IPS DF 4.7 (cell line): ENCODE data around the gene PDE3A.
"Not testable (repeated sequence)": the region's sequence is repeated elsewhere in the genome, so short reads cannot be mapped to it uniquely, and the experiment has no call there.

Source experiments
- DNase-seq: peaks from one replicate; pipeline ENCODE4 v3.0.0-alpha.2; 2013; ENCODE audit warnings: low spot score; ENCODE audit errors: extremely low read depth

PDE3A gene

DNA sequence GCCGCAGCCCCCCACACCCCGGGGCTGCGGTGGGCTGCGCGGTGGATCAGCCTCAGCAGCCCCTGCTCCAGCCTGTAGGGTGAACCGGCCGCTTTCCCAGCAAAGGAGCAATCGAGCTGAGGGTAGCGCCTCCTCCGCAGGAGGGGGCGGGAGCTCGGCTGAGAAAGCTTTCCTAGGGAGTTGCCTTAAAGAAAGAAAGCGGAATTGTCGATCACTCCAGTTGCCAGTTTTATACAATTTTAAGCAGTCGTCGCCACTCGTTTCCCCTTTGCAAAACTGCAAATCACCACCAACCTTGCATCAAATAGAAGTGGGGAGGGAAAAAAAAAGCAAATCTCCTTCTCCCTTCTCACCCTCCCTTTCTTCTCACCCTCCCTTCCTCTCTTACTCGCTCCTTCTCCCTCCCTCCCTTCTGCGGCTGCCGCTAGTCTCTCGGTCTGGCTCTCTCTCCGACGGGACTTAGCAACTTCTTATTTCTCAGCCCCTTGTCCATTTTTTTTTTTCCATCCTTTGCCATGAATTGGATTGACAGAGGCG, at the start of gene PDE3A:
Gene PDE3A, plus strand, starts transcription at position 424 of the 537 bp plus-strand sequence. CDS start 748 bp downstream, outside the sequence.
- no peak for DNase-seq

DNA sequence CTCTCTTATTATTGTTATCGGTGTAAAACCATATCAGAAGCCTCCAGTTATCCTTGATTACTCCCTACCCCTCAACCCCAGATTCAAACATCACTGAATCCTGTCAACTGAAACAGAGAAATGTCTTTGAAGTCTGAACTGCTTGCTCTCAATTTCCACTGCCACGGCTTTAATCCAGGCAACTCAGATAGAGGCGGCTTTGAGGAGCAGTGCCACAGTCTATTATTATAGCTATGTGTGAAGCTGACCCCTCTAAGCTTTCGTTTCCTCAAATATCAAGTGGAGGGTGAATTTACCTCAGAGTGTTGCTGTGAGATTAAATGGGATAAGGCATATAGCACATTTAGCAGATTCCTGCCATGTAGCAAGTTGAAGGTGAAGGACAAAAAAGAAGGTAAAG, 49.0 kb upstream of the PDE3A start:
- no peak for DNase-seq

GRCh38 chr12:20320552-20320951, 47.8 kb upstream of the PDE3A start:
- no peak for DNase-seq

- not testable (repeated sequence) for DNase-seq
Observed at GRCh38 chr12:20330826-20331505, 37.4 kb upstream of the PDE3A start.

- no peak for DNase-seq
Observed at GRCh38 chr12:20339060-20339459, 29.3 kb upstream of the PDE3A start.

DNA sequence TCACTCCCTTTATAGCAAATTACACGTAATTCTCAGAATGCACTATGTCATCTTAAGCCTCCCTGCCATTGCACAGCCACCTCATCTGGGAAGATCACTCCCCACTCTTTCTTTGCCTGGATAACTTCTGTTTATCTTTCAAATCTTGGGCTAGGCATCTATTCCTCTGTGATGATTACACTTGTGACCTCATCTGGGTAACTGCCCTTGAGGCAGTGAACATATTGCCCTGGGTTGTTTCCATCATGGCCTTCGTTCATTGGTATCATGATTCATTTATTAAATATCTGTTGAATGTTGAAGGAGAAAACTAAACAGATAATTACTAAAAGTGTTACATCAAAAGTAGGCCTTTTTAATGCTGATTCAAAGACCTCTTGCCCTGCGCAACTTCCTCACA, 26.2 kb upstream of the PDE3A start:
- no peak for DNase-seq

- DNase-seq, result no peak
Observed at GRCh38 chr12:20345866-20346265, 22.5 kb upstream of the PDE3A start.

GRCh38 chr12:20350026-20350425, 18.3 kb upstream of the PDE3A start:
- DNase-seq, result no peak

DNA sequence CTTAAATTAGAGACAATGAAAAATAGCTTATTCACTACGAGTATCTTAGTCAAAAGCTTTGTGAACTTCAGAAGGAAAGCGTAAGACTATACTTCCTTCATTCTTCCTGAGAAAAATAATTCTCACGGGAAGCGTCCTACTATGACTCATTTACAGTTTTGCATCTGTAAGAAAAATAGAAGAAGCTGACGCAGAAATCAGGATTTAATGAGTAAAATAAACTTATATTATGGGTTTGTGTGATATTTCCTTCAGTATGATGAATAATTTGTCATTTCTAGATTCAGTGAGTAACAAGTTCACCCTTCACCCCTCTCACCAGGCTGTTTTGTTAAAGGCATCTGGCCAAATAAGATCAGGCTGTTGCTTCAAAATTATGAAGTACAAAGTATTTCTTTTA, 17.8 kb upstream of the PDE3A start:
- no peak for DNase-seq

DNA sequence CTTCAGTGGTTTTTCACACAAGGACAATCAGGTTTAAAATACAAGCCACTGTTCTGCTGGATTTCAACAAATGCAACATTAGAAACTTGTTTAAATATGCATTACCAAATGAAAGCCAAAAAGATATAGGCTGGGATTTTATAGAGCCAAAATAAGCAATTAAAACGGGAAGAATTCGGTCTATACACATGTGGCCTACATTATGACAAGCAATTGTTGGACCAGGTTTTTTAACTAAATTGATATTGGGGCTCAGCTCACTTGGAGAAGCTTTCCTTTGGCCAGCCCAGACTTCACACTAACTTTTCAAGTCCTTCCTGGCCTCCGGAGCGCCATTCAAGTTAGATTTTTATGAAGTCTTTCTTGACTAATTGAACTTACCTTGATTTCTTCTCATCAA, 16.9 kb upstream of the PDE3A start:
- DNase-seq, result no peak

DNA sequence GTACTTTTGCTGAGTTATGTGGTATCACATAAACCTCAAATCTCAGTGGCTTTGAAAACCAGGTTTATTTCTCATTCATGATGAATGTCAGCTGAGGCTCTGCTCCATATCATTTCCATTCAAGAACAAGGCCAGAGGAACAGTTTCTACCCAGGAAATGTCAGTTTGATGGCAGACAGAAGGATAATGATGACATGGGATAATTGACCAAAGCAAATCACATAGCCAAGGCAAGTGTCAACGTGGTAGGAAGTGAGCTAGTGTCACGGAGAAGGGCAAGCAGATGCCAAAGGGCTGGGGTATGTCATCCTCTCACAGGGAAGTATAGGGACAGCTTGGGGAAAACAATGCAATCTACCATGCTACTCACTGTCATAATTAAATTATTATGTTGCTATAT, 12.3 kb upstream of the PDE3A start:
- DNase-seq, result no peak

- no peak for DNase-seq
Observed at GRCh38 chr12:20360407-20360806, 7.9 kb upstream of the PDE3A start.

- DNase-seq, result no peak
Observed at GRCh38 chr12:20361416-20361815, 6.9 kb upstream of the PDE3A start.

- DNase-seq, result no peak
Observed at GRCh38 chr12:20364501-20364900, 3.8 kb upstream of the PDE3A start.

DNA sequence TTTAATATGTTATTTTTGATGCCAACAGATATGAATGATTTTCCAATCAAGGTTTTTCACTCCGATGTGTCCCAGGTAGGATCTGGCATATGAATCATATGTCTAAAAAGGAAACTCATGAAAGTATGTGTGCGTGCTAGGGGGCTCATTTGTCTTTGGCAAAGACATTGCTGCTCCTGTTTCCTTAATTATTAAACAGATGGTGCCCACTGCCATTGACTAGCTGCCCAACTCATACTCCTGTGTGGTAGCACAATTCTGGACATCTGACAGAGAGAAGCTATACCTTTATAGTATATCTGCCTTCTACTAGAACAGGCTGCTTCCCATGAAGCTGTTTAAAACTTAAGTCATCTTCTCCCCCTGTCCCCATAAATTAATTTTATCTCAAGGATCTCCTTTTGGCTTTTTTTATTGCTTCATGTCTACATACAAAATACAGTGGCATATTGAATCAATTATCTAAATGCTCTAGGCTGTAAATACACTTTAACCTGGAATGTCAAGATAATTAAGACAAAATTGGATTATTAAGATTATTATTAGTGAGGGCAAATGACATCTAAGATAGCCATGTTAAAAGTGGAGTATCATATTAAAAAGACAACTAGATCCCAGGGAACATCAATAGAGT, 1.4 kb upstream of the PDE3A start:
- no peak for DNase-seq

- DNase-seq, result no peak
Observed at GRCh38 chr12:20367583-20368113, 689 bp upstream of the PDE3A start.

DNA sequence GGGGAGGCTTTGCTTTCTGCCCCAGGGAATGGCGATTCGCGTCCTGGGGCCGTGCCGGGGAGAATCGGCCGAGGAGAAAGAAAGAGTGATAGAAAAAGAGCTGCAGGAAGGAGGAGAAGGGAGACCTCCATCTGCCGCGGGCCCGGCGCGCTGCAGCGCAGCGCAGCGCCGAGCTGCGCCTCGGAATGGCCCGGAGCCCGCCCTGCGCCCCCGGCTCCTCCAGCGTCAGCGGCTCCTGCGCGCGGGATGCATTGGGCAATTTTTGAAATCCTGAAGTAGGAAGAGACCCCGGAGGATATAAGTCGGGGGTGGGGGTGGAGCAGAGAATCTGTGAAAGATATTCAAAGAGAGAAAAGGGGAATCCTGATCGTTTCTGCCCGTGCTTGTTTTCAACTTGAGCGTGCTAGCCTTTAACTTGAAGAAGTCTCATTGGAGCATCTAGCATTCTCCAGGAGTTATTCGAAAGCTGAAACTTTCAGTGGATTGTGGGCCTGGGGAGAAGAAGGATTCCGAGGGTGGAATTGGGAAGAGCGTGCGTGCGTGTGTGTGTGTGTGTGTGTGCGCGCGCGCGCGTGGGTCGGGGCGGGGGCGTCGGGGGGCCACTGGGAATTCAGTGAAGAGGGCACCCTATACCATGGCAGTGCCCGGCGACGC, 441 bp downstream of the PDE3A start:
- DNase-seq, result no peak

DNA sequence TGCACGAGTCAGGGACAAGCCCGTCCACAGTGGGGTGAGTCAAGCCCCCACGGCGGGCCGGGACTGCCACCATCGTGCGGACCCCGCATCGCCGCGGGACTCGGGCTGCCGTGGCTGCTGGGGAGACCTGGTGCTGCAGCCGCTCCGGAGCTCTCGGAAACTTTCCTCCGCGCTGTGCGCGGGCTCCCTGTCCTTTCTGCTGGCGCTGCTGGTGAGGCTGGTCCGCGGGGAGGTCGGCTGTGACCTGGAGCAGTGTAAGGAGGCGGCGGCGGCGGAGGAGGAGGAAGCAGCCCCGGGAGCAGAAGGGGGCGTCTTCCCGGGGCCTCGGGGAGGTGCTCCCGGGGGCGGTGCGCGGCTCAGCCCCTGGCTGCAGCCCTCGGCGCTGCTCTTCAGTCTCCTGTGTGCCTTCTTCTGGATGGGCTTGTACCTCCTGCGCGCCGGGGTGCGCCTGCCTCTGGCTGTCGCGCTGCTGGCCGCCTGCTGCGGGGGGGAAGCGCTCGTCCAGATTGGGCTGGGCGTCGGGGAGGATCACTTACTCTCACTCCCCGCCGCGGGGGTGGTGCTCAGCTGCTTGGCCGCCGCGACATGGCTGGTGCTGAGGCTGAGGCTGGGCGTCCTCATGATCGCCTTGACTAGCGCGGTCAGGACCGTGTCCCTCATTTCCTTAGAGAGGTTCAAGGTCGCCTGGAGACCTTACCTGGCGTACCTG, 1.1 kb downstream of the PDE3A start:
- DNase-seq, result no peak

- no peak for DNase-seq
Observed at GRCh38 chr12:20370014-20370386, 1.7 kb downstream of the PDE3A start.

DNA sequence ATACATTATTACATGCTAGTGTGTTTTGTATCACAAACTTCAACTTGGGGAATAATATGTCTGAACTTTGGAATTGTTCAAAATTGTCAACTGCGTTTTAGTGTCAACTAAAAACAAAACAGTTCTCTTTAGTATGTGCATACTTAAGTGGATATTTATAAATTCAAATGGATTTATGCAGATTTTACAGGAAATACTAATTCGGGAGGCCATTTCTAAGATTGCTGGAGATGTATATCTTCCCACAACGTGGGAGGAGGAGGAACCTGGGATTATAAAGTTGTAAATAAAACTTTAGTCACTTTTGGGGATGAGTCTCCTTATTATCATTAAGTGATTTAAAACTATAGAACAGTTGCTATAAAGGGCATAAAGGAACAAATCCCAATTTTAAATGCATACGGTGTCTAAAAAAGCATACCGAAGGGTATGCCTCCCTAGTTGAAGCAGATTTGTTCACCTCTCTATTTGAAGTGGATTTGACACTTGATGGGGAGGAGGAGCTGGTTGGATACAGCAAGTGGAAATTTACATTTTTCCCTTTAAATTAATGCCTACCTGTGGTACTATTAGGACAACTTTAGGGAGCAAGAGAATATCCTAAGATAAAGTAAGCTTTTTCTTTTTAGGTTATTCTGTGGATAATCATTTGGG, 2.7 kb downstream of the PDE3A start:
- DNase-seq, result no peak
